Astrocyte of the spinal cord (primary cell): Measurements from ENCODE around the gene TRPM2.

Source experiments
- DNase-seq: peaks from one replicate; pipeline ENCODE4 v3.0.0; 2011; ENCODE audit warnings: low read depth, low spot score
- H3K4me3 ChIP-seq: 2 replicates; pipeline ENCODE4 v1.5.1; 2011; ENCODE audit warnings: low read depth, mild to moderate bottlenecking, low read length, moderate library complexity
- in situ Hi-C: cut with HindIII; loops from 2 replicates; pipeline ENCODE4 v1.10.0; 2017; ENCODE audit warnings: low sequenced_read_pairs
- TF ChIP-seq, protein P1 (sequence below): IDR thresholded peaks from 2 replicates; pipeline ENCODE4 v1.5.1; 2012; ENCODE audit warnings: low read depth, mild to moderate bottlenecking, low read length, inconsistent platforms

The TRPM2 gene

DNA sequence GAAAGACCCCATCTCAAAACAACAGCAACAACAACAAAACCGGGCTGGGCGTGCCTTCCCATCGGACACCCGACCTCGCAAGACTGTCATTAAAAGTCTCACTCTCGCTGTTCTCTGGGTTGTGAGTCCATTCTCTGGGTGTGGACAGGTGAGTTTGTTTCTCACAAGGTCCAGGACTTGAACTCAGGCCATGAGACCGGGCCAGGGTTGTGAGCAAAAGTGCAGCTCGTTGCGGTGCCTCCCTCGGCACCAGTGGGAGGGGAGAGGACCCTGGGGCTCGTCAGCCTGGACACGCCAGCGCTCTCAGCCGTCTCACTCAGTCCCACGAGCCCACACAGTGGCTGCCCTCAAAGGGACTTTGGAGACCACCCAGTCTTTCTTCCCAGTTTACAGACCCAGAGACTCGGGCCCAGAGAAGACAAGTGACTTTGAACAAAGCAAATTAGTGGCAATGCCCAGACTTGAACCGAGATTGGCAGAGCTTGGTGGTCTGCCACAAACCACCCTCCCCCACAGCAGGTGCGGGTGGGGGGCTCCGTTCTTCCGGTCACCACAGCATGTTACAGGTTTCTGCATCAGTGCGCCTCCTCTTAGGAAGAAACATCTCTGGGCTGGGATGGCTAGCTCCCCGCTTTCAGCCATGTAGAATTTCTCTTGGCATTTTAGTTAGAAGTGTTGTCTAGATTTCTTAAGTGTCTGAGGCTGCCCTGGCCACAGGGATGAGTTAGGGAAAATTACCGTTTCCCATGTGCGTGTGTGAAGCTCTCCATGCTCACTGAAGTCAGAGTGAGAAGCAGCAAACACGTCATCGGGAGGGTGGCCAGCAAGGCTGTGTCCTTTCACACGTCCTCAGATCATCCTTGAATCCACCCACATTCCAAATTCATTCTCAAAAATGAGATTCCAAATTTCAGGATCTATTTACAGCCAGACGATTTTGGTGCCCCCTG is 130.1 kb downstream of the TRPM2 start:
- H3K4me3 ChIP-seq, result no peak overlapping the region
- TF ChIP-seq, protein P1, sequence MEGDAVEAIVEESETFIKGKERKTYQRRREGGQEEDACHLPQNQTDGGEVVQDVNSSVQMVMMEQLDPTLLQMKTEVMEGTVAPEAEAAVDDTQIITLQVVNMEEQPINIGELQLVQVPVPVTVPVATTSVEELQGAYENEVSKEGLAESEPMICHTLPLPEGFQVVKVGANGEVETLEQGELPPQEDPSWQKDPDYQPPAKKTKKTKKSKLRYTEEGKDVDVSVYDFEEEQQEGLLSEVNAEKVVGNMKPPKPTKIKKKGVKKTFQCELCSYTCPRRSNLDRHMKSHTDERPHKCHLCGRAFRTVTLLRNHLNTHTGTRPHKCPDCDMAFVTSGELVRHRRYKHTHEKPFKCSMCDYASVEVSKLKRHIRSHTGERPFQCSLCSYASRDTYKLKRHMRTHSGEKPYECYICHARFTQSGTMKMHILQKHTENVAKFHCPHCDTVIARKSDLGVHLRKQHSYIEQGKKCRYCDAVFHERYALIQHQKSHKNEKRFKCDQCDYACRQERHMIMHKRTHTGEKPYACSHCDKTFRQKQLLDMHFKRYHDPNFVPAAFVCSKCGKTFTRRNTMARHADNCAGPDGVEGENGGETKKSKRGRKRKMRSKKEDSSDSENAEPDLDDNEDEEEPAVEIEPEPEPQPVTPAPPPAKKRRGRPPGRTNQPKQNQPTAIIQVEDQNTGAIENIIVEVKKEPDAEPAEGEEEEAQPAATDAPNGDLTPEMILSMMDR, result no peak
- no peak for DNase-seq
- in situ Hi-C loops, result no loop called here

- TF ChIP-seq, protein P1, result no peak
- in situ Hi-C loops, result no loop called here
- DNase-seq, result no peak
- H3K4me3 ChIP-seq, result no peak overlapping the region
Measured at GRCh38 chr21:44484498-44485253, 131.3 kb downstream of the TRPM2 start.

DNA sequence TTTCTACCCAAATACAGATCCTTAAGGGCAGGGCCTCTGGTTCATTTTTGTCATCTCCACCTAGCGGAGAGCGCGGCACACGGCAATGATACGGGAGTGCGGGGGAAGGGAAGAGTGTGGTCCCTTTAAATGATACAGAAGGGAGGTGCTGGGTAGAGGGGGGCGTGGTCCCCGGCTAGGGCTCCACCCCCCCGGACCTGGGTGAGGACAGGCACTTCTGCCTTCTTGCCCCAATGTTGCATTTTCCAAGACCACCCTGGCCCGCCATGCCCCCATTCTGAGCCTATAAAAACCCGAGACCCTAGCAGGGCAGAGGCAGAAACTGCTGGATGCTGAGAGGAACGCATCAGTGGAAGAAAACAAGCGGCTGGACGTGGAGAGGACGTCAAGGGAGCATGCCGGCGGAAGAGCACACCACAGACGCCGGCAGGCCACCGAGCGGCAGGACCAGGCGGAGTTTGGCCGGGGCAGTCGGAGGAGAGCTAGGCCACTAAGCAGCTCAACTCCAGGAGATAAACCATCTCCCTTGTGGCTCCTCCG is 131.9 kb downstream of the TRPM2 start:
- DNase-seq, result peak; percentile 6
- TF ChIP-seq, protein P1, result peak; percentile 12
- peak overlapping the region; percentile 8 for H3K4me3 ChIP-seq
- in situ Hi-C loops, result no loop called here

DNA sequence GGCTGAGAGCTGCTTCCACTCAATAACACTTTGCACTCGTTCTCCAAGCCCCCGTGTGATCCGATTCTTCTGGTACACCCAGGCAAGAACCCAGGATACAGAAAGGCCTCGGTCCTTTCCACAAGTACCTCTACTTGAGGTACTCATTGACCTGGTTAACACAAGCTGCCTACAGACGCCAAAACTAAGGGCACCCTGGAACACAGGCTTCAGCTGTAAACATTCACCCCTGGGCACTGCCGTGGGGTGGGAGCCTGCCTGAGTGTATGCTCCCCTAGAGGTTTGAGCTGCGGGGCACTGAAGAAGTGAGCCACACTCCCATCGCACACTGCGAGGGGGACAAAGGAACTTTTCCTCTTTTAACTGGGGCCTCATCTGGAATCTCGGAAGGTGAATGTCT is 132.4 kb downstream of the TRPM2 start:
- TF ChIP-seq, protein P1, result no peak
- DNase-seq, result no peak
- H3K4me3 ChIP-seq, result peak overlapping the region; percentile 8
- in situ Hi-C loops, result no loop called here

GRCh38 chr21:44486302-44486701 is 132.9 kb downstream of the TRPM2 start:
- DNase-seq, result no peak
- H3K4me3 ChIP-seq, result no peak overlapping the region
- in situ Hi-C loops, result no loop called here
- TF ChIP-seq, protein P1, result no peak

DNA sequence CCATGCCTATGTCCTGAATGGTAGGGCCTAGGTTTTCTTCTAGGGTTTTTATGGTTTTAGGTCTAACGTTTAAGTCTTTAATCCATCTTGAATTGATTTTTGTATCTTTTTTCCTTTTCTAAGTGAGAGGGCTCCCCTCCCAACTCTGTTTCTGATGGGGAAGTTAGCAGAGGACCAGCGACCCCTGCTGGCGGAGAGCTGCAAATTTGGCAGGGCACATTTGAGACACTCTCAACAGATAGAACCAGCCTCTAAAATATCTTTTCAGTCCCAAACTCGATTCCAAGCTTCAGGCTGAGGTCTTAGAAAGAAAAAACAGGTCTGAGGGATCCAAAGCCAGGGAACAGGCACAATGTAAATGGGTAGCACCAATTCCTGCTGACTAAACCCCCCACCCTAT is 134.4 kb downstream of the TRPM2 start:
- no peak overlapping the region for H3K4me3 ChIP-seq
- TF ChIP-seq, protein P1, result peak; percentile 55
- peak; percentile 3 for DNase-seq
- in situ Hi-C loops, result no loop called here
